ENCODE measurements around the gene USHBP1.
"Not testable (repeated sequence)": the region's sequence is repeated elsewhere in the genome, so short reads cannot be mapped to it uniquely, and the experiment has no call there.

USHBP1 gene

GRCh38 chr19:17264641-17264979 is at the start of gene USHBP1:
USHBP1 (minus strand) TSS chr19:17264745; CDS start chr19:17264299, 446 bp downstream.
- no peak for DNase-seq (ENCODE audit: low read depth)

GRCh38 chr19:17314007-17314593 is 49.6 kb upstream of the USHBP1 start:
- no peak for DNase-seq (ENCODE audit: low read depth)

- no peak for DNase-seq (ENCODE audit: low read depth)
Measured at GRCh38 chr19:17312189-17313113, 47.9 kb upstream of the USHBP1 start.

GRCh38 chr19:17311455-17312188 is 47.1 kb upstream of the USHBP1 start:
- DNase-seq (ENCODE audit: low read depth) = no peak

- no peak for DNase-seq (ENCODE audit: low read depth)
Measured at GRCh38 chr19:17309965-17310461, 45.5 kb upstream of the USHBP1 start.

GRCh38 chr19:17309198-17309964 is 44.8 kb upstream of the USHBP1 start, which contains the start of gene DDA1:
DDA1 (plus strand) TSS chr19:17309563; CDS start chr19:17309655, 92 bp downstream.
- DNase-seq (ENCODE audit: low read depth) = peak; percentile 98

- no peak for DNase-seq (ENCODE audit: low read depth)
Measured at GRCh38 chr19:17307876-17308377, 43.4 kb upstream of the USHBP1 start.

GRCh38 chr19:17306285-17306714 is 41.8 kb upstream of the USHBP1 start:
- DNase-seq (ENCODE audit: low read depth) = no peak

- peak; percentile 81 for DNase-seq (ENCODE audit: low read depth)
Measured at GRCh38 chr19:17305517-17306284, 41.2 kb upstream of the USHBP1 start, which contains the start of gene MRPL34. MRPL34 (plus strand) TSS chr19:17305872; CDS start chr19:17305893, 21 bp downstream.

GRCh38 chr19:17305216-17305516 is 40.6 kb upstream of the USHBP1 start:
- no peak for DNase-seq (ENCODE audit: low read depth)

- no peak for DNase-seq (ENCODE audit: low read depth)
Measured at GRCh38 chr19:17304386-17305215, 40.1 kb upstream of the USHBP1 start.

GRCh38 chr19:17303940-17304267 is 39.4 kb upstream of the USHBP1 start:
- no peak for DNase-seq (ENCODE audit: low read depth)

GRCh38 chr19:17303167-17303939 is 38.8 kb upstream of the USHBP1 start, which contains the start of gene ABHD8:
ABHD8 (minus strand) TSS chr19:17303425; CDS start chr19:17301616, 1,809 bp downstream.
- peak; percentile 86 for DNase-seq (ENCODE audit: low read depth)

GRCh38 chr19:17302391-17303166 is 38.0 kb upstream of the USHBP1 start:
- DNase-seq (ENCODE audit: low read depth) = no peak

GRCh38 chr19:17300992-17301619 is 36.6 kb upstream of the USHBP1 start:
- DNase-seq (ENCODE audit: low read depth) = no peak

- DNase-seq (ENCODE audit: low read depth) = no peak
Measured at GRCh38 chr19:17296976-17297375, 32.4 kb upstream of the USHBP1 start.

GRCh38 chr19:17296273-17296672 is 31.7 kb upstream of the USHBP1 start:
- DNase-seq (ENCODE audit: low read depth) = no peak

GRCh38 chr19:17295551-17295950 is 31.0 kb upstream of the USHBP1 start:
- not testable (repeated sequence) for DNase-seq (ENCODE audit: low read depth)
